NT2/D1 (cell line): ENCODE results near the gene TKTL1.

Experiments
- SUZ12 ChIP-seq: IDR thresholded peaks from 2 replicates; pipeline ENCODE4 v1.6.1; 2011; ENCODE audit not compliant: insufficient read length, insufficient read depth; ENCODE audit errors: extremely low read depth
- ZNF274 ChIP-seq: IDR thresholded peaks from 2 replicates; pipeline ENCODE4 v1.6.1; 2011; ENCODE audit warnings: mild to moderate bottlenecking, low read depth, low read length

DNA sequence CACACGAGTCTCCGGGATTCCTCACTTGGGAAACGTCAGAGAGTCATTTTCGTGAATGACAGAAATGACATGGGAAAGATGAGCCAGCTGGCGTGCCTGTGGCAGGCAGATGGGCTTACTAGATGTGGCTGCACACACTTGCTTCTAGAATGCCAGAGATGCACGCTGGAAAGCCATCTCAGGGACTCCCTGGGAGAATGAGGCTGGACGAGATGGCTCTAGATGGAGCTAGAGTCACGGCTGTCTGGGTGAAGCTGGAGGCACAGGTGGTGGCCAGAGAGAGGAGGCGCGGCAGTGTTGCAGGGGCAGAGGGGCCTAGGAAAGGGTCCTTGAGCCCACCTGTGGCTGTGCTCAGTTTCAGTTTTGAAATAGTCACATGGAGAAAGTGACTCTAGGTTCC lies 26.0 kb downstream of the TKTL1 start:
- TF ChIP-seq ZNF274 (no peak), SUZ12 (no peak)
